ENCODE measurements around the gene NKAIN4.

NKAIN4 gene

GRCh38 chr20:63216041-63216848 lies 38.0 kb downstream of the NKAIN4 start, which contains the start of gene YTHDF1:
YTHDF1 (minus strand) TSS chr20:63216131; CDS start chr20:63215892, 239 bp downstream.
- DNase-seq = peak; percentile 89

DNA sequence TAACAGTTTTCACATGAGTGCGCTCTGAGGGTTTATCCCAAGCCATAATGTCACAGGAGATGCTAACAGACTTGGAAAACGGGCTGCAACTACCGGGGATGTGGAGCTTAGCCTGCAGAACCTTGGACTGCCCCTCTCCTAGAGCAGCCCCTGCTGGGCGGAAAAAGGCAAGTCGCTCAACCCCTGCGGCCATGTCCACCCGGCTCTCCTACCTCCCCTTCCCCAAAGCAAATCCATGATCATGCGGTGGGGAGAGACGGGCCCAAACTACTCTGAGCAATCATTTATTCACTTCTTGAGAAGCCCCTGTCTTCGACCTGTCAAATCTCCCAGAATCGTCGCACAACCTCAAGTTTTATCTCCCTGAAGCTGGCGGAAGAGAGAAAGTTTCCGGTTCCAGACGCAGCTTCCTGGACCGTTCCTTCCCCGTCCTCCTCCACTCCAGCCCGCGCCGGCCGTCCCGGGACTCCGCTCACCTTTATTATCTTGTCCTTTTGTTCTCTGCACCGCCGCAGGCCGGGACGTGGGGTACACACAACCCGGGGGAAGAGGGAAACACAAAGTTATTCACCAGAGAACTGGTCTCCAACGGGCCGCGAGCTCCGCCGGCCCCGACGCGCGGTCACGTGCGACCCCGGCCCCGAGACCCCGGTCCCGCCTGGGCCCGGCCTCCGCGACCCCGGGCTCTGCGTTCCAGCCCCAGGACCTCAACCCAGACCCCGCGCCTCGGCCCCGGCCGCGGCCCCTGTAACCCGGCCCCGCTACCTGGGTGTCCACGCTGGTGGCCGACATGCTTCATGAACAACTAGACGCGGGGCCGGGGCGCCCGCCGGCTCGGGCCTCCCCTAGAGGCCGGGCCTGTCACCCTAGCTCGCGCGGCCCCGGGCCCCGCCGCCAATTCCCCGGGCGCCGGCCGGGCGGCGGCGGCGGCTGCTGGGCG lies 38.9 kb downstream of the NKAIN4 start:
- DNase-seq = no peak

- no peak for DNase-seq
These were observed 39.7 kb downstream of the NKAIN4 start for GRCh38 chr20:63214514-63214913.

DNA sequence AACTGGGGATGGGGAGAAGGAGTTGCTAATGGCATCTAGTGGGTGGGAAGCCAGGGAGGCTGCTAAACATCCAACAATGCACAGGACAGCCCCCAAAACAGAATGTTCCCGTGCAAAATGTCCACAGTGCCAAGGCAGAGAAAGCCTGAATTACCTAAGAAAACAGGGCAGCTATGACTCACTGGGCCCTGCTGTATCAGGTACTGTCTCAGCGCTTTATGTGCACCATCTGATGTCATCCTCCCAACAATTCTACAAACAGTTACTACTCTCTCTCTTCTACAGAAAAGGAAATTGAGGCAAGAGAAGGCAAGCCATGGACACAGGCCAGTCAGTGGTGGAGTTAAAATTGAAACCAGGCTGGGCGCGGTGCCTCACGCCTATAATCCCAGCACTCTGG lies 41.5 kb downstream of the NKAIN4 start:
- no peak for DNase-seq

GRCh38 chr20:63212393-63212730 lies 41.9 kb downstream of the NKAIN4 start:
- DNase-seq = no peak

DNA sequence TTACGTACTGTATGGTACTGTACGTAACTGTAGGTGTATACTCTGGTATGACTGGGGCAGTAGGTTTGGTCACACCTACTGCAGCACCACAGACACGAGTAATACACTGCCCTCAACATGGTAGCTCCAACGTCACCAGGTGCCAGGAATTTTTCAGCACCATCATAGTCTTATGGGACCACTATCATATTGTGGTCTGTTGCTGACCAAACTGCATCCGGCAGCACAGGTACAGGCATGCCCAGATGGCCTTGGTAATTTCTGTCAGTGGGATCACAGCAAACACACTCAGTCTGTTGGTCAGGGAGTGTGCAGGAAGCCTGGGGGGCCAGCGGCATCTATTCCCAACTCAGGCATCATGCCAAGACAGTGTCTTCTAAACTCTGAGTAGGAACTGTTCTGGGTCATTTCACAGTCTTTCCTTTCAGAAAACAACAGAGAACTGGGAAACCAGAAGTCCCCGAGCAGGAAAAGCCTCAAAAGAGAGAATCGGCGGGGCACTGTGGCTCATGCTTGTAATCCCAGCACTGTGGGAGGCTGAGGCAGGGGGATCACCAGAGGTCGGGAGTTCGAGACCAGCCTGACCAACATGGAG lies 44.2 kb downstream of the NKAIN4 start:
- DNase-seq = no peak

DNA sequence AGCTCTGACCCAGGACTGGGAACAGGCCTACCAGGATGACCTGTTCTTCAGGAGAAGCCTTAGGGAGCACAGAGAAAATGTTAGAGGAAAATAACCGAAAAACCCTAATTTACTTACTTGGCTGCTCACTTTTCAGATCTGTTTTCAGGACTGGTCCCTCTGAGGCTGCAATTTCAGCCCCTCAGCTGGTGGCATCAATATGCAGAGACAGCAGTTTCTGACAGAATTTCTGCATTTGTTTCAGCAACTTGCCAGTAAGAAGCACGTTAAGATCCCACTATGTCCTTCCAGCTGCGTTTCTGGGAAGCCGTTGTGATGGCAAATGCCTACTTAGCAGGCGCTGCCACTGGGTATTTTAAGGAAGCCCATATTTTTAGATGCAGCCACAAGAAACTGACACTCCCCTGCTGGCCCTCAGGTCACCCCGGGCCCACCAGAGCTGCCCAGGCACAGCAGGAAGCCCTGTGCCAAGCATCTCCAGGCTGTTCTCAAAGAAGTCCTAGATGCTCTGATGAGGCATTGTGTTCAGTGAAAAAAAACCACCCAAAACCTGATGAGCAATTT lies 45.8 kb downstream of the NKAIN4 start:
- no peak for DNase-seq

- DNase-seq = no peak
These were observed 47.4 kb downstream of the NKAIN4 start for GRCh38 chr20:63206878-63207277.

- DNase-seq = no peak
These were observed 48.4 kb downstream of the NKAIN4 start for GRCh38 chr20:63205896-63206295.

- no peak for DNase-seq
These were observed 49.9 kb downstream of the NKAIN4 start for GRCh38 chr20:63204362-63204761.

DNA sequence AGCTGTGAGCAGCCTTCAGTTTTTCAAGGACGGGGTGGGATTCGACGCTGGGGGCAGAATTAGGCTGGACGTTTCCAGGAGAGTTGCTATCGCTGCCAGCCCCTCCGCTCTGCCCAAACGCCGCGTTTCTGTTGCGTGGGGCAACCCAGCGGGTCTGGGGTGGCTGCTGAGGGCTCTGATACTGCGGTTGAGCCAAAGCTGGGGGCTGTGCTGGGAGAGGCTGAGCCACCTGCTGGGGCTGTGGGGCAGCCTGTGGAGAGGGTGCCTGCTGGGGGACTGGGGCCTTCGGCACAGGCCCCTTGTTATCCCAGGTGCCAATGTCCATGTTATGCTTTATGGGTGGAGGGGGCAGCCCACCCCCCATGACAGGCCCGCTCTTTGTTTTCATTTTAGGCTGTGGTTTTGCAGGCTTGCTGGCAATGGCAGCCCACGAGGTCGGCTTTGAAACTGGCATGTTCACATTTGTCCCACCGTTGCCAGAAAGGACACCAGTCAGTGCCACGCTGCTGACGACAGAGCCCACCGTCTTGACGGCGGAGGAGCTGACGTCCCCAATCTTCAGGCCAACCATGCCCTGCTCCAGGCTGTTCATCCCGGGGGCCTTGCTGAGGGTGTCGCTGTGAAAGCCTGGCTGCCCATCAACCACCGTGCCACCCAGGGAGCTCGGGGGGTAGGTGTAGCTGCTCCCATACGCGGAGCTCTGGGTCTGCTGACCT lies 51.3 kb downstream of the NKAIN4 start:
- DNase-seq = no peak

DNA sequence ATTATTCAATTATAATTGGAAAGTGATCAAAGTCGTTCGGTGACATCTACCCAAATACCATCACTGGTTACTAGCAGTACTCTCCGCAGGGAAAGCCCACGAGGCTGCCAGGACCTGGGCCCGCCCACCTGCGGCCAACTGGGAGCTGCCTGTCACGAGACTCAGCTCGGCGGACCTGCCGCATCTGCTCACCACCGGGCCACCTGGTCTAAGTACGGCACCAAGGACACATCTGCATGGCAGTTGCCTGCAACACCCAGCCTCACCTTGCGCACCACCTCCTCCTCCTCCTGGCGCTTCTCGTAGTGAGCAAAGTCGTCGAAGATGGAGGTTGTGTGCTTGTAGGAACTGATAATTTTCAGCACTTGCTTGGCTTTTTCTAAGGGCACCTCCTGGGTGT lies 52.2 kb downstream of the NKAIN4 start:
- no peak for DNase-seq

DNA sequence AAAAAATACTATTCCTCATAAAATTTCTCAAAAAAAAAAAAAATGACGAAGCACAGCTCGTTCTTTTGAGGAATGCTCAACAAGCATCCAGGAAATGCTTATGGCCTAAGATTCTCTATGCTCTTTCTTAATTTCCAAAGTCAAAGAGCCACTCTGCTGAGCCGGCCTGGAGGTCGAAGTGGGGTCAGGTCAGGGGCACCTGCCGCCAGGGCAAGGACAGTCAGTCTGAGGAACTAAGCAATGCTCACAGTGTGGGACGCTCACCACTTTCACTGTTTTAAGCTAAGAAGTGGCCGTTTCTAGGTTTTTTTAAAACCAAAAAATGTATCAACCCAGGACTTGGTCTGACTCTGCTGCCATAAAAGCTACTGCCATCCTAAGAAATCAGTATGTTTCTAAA lies 55.7 kb downstream of the NKAIN4 start:
- DNase-seq = no peak

GRCh38 chr20:63196768-63197470 lies 57.3 kb downstream of the NKAIN4 start:
- no peak for DNase-seq

DNA sequence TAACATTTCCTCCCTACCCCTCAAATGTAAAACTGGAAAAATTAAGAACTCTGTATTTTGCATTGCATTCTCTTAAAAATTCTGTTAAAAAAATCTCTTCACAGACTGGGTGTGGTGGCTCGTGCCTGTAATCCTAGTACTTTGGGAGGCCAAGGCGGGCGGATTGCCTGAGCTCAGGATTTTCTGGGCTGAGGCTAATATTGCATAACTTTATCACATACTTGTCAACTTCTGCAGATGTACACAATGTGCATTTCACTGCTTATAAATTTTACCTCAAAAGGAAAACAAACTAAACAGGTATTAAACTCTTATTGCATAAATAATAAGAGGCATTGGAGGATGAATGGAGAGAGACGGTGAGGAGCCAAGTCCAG lies 59.5 kb downstream of the NKAIN4 start:
- no peak for DNase-seq

DNA sequence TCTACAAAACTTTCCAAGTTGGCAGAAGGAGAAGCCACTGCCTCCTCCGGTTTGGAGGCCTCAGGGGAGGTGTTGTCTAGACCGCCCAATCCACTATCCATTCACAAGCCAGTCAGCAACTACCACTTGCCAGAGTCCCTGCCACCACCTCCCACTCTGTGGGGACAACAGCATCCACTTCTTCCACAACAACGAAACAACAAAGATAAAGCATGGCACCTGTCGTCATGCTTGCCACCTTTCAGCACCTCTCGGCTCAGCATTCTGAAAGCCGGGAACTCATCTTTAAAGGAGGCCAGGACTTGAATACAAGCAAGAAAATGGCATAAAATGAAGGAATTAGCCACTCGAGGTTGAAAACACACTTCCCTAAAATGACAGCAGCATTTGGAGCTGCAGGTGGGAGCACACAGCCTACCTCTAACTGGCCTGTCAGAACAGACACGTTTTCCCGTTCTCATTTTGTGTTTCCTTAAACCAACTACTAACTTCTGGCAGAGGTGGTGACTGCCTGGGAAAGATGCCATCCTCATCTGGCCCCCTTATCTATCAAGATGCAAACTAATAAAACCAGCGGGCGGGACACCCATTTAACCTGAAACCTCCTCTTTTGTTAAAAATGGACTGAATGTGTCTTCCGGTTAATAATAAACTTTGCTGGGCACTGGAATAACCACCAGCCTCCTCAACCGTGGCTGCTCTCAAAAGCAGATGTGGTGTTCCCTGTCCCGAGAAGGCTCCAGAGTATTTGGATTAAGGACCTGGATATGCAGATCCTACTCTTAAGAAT lies 60.1 kb downstream of the NKAIN4 start:
- DNase-seq = no peak

- DNase-seq = no peak
These were observed 61.5 kb downstream of the NKAIN4 start for GRCh38 chr20:63192721-63193120.

- DNase-seq = no peak
These were observed 62.9 kb downstream of the NKAIN4 start for GRCh38 chr20:63191400-63191799.

GRCh38 chr20:63190828-63191227 lies 63.4 kb downstream of the NKAIN4 start:
- DNase-seq = no peak
